ENCODE measurements around the gene AUH. TPM values are rescaled to one million over a fixed set of nuclear protein-coding genes. Genes with fewer than 3 reads are reported as not detected.

AUH gene
- total RNA-seq, 4 donors from 2014 or later, result 23.5 to 50.7 (median 39.9) TPM

DNA sequence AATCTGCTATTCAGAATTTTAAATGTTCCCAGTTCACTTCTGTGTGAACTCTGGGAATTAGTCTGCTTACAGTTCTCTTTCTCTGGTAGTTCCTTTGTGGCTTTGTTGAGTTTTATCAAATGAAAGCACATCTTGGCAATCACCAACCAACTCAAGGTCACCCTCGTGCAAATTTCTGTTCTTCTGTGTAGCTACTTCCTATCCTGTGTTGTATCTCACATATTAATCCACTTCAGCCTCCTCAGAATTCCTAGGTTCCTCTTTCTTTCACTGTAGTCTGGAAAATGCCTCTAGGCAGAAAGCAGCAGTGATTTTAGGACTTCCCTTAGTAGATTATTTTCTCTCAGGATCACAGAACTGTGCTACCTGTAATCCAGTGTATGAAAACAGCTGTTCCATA lies 100.3 kb downstream of the AUH start:
- no peak for TF ChIP-seq CTCF (IDR thresholded peaks at IDR 0.05; ENCODE audit: low read depth)

GRCh38 chr9:91259162-91259561 lies 102.6 kb downstream of the AUH start:
- TF ChIP-seq CTCF (IDR thresholded peaks at IDR 0.05; ENCODE audit: low read depth), result no peak

GRCh38 chr9:91258451-91258850 lies 103.3 kb downstream of the AUH start:
- TF ChIP-seq CTCF (IDR thresholded peaks at IDR 0.05; ENCODE audit: low read depth), result no peak

GRCh38 chr9:91256235-91256634 lies 105.5 kb downstream of the AUH start:
- TF ChIP-seq CTCF (IDR thresholded peaks at IDR 0.05; ENCODE audit: low read depth), result no peak

- TF ChIP-seq CTCF (IDR thresholded peaks at IDR 0.05; ENCODE audit: low read depth), result no peak
Observed at GRCh38 chr9:91255327-91255726, 106.4 kb downstream of the AUH start.

GRCh38 chr9:91253488-91253887 lies 108.2 kb downstream of the AUH start:
- no peak for TF ChIP-seq CTCF (IDR thresholded peaks at IDR 0.05; ENCODE audit: low read depth)

DNA sequence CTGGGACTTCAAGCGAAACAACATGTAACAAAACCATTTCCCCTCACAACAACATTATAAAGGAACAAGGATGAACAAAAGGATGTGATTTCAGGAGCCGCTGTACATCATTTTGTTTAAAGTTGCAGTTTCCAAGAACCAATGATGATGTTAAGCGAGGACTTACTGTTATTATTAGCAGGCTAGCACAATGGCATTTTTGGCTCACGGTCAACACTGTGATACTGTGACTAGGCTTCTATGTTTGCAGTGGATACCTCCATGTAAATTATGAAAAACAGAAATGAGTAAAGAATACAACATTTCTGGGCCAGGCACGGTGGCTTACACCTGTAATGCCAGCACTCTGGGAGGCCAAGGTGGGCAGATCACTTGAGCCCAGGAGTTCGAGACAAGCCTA lies 113.0 kb downstream of the AUH start:
- TF ChIP-seq CTCF (IDR thresholded peaks at IDR 0.05; ENCODE audit: low read depth), result no peak

Measured in subcutaneous adipose tissue (tissue), 4 donors.